Effector CD4-positive, alpha-beta T cell (primary cell): ENCODE measurements around the gene BNC2.

Experiments
- DNase-seq: peaks from one replicate; pipeline ENCODE4 v3.0.0-alpha.2; 2020

The BNC2 gene

GRCh38 chr9:16869131-16869881, 1.2 kb downstream of the BNC2 start:
- no peak for DNase-seq

- no peak for DNase-seq
Measured at GRCh38 chr9:16868701-16869100, 1.8 kb downstream of the BNC2 start.

GRCh38 chr9:16867576-16868311, 2.7 kb downstream of the BNC2 start:
- no peak for DNase-seq

- no peak for DNase-seq
Measured at GRCh38 chr9:16866587-16866986, 3.9 kb downstream of the BNC2 start.

GRCh38 chr9:16864649-16865434, 5.6 kb downstream of the BNC2 start:
- DNase-seq: no peak

GRCh38 chr9:16848179-16848578, 22.3 kb downstream of the BNC2 start:
- DNase-seq: no peak

GRCh38 chr9:16846986-16847385, 23.5 kb downstream of the BNC2 start:
- DNase-seq: no peak

- no peak for DNase-seq
Measured at GRCh38 chr9:16846367-16846766, 24.1 kb downstream of the BNC2 start.

GRCh38 chr9:16834817-16835216, 35.7 kb downstream of the BNC2 start:
- no peak for DNase-seq

GRCh38 chr9:16833296-16833835, 37.1 kb downstream of the BNC2 start:
- no peak for DNase-seq

- no peak for DNase-seq
Measured at GRCh38 chr9:16832101-16832500, 38.4 kb downstream of the BNC2 start.

GRCh38 chr9:16830806-16831205, 39.7 kb downstream of the BNC2 start:
- DNase-seq: no peak

- no peak for DNase-seq
Measured at GRCh38 chr9:16828340-16829281, 41.9 kb downstream of the BNC2 start.

- DNase-seq: no peak
Measured at GRCh38 chr9:16825971-16826625, 44.4 kb downstream of the BNC2 start.

GRCh38 chr9:16825331-16825725, 45.1 kb downstream of the BNC2 start:
- DNase-seq: no peak

- no peak for DNase-seq
Measured at GRCh38 chr9:16824545-16825330, 45.7 kb downstream of the BNC2 start.

GRCh38 chr9:16823906-16824305, 46.6 kb downstream of the BNC2 start:
- DNase-seq: no peak

GRCh38 chr9:16821344-16821743, 49.1 kb downstream of the BNC2 start:
- no peak for DNase-seq

- no peak for DNase-seq
Measured at GRCh38 chr9:16817514-16817913, 53.0 kb downstream of the BNC2 start.

GRCh38 chr9:16817002-16817401, 53.5 kb downstream of the BNC2 start:
- DNase-seq: no peak

- no peak for DNase-seq
Measured at GRCh38 chr9:16816011-16816410, 54.5 kb downstream of the BNC2 start.
